Activated T-cell treated with anti-CD3 and anti-CD28 coated beads, Interleukin-2, amount 50 U/mL, for 1 hour (primary cell): ENCODE results near the gene KIAA1549.

ENCODE experiments used
- DNase-seq: peaks from one replicate; pipeline ENCODE4 v3.0.0-alpha.2; 2020

KIAA1549 gene

DNA sequence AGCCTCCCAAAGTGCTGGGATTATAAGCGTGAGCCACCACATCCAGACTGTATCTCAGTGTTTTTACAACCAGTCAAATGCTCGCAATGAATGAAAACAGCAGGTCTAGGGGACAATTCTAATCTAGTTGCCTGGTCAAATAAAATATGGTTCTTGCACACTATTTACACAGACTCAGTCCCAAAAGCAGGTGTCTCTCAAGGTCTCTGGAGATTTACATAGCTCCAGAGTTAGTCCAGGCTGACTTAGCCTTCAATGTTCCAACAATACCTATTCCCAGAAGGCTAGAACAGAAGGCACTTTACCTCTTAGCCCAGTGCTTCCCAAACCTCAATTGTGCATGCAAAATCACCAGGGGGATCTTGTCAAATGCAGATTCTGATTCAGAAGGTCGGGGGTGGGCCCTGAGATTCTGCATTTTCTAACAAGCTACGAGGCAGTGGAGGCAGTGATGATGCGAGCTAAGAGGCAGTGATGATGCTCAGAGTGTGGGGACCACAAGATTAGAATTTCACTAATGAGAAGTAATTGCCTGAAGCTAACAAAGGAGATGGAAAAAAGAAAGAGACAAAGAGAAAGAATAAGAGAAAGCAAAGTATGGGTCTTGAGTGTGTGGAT is 6.4 kb downstream of the KIAA1549 start:
- no peak for DNase-seq

DNA sequence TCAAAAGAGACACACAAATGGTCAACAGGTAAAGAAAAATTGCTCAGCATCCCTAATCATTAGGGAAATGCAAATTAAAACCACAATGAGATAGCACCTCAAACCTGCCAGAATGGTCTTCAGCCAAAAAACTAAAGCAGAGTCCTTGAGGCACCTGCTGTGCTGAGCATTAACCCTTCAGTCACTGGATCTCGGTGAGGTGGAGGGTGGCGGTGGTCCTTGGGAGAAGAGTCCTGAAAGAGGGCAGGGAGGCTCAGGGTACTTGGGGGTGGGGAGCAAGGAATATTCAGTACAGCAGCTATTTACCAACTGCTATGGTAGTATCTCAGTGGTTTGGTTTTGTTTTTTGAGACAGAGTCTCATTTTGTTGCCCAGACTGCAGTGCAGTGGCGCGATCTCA is 7.1 kb downstream of the KIAA1549 start:
- no peak for DNase-seq

DNA sequence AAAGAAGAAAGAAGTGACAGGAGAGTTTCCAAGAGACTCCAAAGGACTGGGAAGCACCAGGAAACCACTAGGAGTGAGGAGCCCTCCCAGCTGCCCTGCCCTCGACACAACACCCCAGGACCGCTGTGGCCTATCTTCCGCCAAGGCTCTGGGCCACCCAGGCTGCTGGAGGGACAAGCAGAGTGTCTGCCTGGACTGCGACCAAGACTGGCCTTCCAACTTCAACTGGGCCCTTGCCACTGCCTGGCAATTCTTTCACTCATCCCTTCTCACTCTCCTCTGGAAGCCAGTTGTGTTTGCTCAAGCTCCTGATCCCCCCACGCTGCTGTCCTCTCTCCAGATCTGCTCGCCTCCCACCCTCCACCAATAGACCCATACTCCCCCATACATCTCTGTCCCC is 10.2 kb downstream of the KIAA1549 start:
- DNase-seq, result no peak

- no peak for DNase-seq
Measured at GRCh38 chr7:138970446-138970845, 10.7 kb downstream of the KIAA1549 start.

GRCh38 chr7:138967159-138967558 is 14.0 kb downstream of the KIAA1549 start:
- no peak for DNase-seq

- DNase-seq, result no peak
Measured at GRCh38 chr7:138964624-138965436, 16.4 kb downstream of the KIAA1549 start.

DNA sequence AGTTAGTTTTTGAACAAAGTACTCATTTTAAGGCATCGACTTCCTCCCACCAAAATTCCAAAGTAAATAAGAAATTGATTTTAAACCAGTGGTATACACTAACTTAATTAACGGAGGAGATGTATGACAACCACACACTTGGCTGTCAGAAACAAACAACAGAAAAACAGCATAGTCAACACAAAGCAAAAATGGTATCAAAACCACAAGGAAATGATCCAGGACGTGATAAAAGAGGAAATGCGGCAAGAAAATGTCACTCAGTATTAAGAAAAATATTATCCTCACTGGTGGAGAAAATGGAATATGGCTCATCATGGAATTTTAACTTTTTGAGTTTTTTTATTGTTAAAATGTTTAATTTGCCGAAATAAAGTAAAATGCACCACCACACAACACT is 17.5 kb downstream of the KIAA1549 start:
- DNase-seq, result no peak

GRCh38 chr7:138962561-138963270 is 18.5 kb downstream of the KIAA1549 start:
- no peak for DNase-seq

DNA sequence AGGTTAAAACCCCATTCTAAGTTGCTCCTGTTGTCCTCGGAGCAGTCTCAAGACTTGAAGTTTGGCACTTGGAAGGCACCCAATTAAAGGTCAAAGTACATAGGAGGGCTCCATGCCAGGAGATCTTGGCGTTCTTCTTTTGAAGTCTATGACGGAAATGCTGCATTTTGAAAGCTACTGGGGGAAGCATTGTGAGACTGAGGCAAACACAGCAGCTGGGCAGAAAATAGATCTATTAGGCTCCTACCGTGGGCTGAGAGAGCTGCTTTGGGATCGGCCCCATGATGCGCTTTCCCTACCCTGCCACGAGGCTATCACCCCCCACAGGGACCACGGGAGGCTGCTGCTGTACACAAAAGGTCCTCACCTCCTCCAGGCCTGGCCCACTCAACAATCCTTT is 20.0 kb downstream of the KIAA1549 start:
- DNase-seq, result no peak

DNA sequence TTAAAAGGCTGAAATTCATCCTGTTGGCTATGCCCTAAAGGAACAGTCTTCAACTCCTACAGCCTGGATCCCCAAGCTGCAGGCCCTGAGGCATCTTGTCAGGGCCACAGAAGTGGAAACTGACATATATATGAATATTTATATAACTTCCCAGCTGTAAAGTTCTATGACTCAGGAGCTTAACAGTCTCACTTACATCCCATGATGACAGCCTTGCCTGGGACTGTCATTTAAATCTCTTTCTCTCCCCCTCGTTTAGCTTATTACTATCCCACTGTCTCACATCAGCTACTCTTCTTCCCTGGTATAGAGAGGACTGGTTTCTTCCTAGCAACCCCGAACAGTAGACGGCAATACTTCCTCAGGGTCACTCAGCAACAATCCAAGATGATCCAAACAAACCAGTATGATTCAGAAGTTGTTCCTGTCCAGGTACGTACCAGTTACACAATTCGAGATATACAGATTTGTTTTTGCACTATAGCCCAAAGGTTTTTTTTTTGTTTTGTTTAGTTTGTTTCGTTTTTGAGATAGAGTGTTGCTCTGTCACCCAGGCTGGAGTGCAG is 22.7 kb downstream of the KIAA1549 start:
- DNase-seq, result no peak

GRCh38 chr7:138957753-138958390 is 23.3 kb downstream of the KIAA1549 start:
- no peak for DNase-seq

DNA sequence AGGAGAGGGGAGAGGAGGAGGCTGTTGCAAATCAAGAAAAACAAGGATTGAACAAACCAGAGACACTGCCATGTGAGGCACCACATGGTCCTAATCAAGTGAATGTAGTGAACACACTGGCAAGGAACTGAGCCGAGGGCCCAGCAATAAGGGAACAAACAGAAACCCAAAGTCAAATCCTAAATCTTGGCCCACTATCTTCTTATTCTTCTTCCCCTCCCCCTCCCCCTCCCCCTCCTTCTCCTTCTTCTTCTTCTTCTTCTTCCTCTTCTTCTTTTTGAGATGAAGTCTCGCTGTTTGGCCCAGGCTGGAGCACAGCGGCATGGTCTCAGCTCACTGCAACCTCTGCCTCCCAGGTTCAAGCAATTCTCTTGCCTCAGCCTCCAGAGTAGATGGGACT is 24.0 kb downstream of the KIAA1549 start:
- DNase-seq, result no peak

DNA sequence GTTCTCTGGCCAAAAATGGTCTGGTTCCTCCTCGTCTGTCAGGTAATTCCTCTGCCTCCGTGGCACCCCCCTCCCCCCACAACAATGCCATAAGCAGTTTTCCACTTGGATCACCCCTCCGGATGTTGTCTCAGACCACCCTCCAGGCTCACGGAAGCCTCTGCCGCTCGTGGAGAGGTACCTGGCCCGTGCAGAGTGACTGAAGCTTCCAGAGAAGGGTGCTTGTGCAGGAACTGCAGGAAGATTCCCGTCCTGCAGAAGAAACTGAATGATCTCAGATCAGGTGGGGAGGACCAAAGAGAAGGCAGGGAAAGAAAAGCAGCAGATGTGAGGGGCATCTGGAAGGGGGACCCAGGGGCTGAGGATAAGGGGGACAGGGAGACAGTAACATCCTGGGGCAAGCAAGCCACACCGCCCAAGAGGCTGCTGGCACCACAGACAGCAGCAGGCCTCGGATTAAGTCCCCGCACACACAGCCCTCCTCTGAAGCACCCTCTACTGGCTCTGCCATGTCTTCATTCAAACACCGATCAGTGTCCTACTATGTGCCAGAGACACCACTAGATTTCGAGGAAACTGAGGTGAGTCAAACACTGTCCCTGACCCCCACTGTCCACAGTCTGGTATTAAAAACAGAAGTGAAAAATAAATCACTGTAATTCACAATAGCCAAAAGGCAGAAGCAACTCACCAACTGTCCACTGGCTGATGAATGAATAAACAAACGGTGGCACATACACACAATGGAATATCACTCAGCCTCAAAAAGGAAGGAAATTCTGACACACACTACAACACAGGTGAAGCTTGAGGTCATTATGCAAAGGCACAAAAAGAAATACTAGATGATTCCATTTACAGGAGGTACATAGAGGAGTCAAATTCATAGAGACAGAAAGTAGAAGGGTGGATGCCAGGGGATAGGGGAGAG is 26.4 kb downstream of the KIAA1549 start:
- DNase-seq, result no peak

DNA sequence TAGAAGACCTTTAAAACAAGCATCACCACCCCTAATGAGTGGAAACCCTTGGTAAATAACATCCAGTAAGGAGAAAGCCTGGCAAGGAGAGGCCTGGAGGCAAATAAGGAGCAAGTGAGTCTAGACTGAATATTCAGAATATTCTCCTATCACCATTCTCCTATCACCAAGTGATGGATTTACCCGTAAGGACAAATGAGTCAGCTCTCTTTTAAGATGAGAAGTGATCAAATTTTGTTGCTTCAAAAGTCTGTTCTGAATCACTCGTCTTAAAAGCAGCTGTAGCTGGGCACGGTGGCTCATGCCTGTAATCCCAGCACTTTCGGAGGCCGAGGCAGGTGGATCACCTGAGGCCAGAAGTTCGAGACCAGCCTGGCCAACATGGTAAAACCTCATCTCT is 28.4 kb downstream of the KIAA1549 start:
- DNase-seq, result no peak

DNA sequence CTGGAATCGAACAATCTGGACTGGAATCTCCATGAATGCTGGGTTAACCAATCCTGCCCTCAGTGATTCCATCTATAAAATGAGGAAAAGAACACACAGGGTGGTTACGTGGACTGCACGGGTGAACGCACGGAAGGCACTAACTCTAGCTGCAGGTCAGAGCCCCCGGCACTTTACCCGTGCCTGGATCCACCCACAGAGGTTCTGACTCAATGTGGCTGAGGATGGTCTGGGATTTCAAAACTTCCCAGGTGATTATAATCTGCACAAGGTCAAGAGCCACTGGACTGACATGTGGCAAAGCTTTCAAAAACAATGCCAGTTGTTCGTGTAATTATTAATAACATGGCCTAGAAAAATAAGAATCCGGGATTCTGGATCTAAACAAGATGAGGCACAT is 29.2 kb downstream of the KIAA1549 start:
- no peak for DNase-seq

- no peak for DNase-seq
Measured at GRCh38 chr7:138949421-138950088, 31.6 kb downstream of the KIAA1549 start.

DNA sequence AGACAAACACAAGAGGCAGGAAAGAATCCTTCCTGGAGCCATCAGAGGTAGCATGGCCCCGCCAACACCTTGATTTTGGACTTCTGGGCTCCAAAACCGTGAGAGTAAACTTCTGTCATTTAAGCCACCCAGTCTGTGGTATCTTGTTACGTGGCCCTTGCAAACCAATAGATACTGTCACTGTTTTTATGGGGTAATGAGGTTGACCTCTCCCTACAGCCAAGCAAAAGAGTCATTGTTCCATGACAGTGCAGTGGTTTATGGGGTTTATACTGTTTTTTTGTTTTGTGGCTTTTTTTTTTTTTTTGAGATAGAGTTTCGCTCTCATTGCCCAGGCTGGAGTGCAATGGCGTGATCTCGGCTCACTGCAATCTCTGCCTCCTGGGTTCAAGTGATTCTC is 32.8 kb downstream of the KIAA1549 start:
- no peak for DNase-seq

DNA sequence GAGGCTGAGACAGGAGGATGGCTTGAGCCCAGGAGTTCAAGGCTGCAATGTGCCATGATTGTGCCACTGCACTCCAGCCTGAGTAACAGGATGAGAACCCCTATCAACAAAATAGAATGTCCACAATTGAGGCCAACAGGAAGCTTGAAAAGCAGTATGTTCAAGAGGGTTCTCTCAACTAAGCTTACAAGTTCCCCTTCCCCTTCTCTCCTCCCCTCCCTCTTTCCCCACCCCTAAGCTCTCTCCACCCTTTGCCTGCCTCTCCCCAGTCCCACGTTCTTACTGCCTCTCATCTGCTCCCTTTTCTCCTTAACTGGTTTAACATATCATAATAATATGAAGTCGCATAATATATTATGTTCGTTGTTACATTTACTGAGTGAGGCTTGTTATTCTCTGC is 35.4 kb downstream of the KIAA1549 start:
- no peak for DNase-seq

GRCh38 chr7:138945154-138945553 is 36.0 kb downstream of the KIAA1549 start:
- no peak for DNase-seq

DNA sequence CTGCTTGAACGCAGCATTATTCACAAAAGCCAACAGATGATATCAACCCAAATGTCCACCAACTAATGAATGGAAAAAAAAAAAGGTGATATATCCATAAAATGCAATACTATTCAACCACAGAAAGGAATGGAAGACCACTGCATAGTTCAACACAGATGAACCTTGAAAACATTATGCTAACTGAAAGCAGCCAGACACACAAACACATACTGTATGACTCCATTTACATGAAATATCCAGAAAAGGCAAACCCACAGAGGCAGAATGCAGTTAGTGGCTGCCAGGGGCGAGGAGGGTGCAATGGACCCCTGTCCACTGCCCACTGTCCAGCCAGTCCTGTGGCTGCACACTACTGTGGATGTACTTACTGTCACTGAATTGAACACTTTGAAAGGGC is 36.6 kb downstream of the KIAA1549 start:
- no peak for DNase-seq

DNA sequence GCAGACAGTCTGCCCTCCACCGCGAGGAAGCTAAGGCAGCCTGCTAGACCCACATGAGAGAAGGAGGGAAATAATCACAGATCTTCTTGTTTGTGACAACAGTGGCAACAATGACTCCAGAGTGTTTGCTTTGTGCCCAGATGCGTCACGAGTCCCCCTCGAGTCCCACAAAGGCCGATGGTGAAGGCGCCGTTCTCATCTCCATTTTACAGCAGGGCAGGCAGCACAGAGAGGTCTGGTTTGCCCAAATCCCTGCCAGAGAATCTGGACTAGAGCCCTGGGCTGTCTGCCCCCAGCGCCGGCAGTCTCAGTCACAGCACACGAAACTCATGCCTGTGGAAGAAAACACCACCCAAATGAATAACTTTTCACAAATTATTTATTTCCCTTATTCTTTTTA is 38.1 kb downstream of the KIAA1549 start:
- DNase-seq, result no peak

DNA sequence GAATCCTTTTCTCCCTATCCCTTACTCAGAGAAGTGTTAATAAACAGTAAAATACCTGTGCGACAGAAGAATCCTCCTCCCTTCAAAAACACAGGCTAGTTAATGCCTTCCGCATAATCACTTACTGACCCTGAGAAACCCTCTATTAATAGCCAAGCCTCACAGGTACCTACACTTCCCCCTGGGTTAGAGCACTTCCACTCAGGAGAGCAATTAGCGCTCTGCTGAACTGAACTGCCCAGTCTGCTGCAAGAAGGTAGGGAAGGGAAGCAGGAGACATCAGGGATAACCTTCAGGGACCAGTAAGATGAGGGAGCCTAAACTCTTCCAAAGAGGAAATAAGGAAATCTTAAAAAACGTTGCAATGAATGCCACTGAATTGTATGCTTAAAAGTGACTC is 39.6 kb downstream of the KIAA1549 start:
- no peak for DNase-seq
